Measurements from ENCODE around the gene EIF4E1B.

GRCh38 chr5:176620333-176620981 is 10.0 kb upstream of the EIF4E1B start:
- TF ChIP-seq POLR2A (IDR thresholded peaks at IDR 0.05), result no peak
- no peak for TF ChIP-seq CTCF (IDR thresholded peaks at IDR 0.05)
